ENCODE measurements around the gene PTPN22. TPM values are rescaled to one million over a fixed set of nuclear protein-coding genes. Genes with fewer than 3 reads are reported as not detected.

PTPN22 gene
- total RNA-seq (2012; rRNA removed), result 1.1 and 3.5 TPM in 2 replicates

GRCh38 chr1:113871597-113872113 is at the start of gene PTPN22:
Gene PTPN22, minus strand, starts transcription at chr1:113871712.
- no peaks in the 10 kb centered on the region for H3K27me3 ChIP-seq (ENCODE audit: control insufficient read depth, insufficient read depth, low read length)
- H3K4me3 ChIP-seq (ENCODE audit: low read length), result peak within 1 kb of the TSS; percentile 2
- H3K4me2 ChIP-seq (ENCODE audit: low read length), result peak within 1 kb of the TSS; percentile 43
- no peaks in the 10 kb centered on the region for H3K36me3 ChIP-seq (ENCODE audit: insufficient read depth, low read length)
- no peak within 1 kb of the TSS for H3K9ac ChIP-seq (ENCODE audit: low read depth, low read length)
- no peaks in the 10 kb centered on the region for H3K9me3 ChIP-seq (replicated peaks; ENCODE audit: low read length)
- H3K4me1 ChIP-seq (ENCODE audit: control insufficient read depth, insufficient read depth, low read length), result peaks cover 23% of the 10 kb centered on the region

DNA sequence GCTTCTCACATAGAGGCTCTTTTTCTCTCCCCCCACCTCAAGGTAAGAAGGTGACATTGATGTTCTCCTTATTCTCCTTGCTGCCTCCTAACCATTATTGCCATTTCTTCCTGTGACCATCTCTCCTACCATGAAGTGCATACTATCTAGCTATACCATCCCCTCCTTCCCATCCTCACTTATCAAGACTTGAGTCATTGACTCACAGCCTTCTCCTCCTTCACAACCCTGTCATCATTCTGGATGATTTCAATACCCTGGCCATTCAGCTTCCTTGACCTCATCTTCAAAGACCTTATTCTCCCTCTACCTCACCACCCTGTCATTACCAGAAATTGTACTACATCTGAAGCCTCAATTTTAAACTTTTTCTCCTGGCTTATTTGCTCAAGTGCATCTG is 46.7 kb upstream of the PTPN22 start:
- peaks cover 2% of the 10 kb centered on the region for H3K4me1 ChIP-seq (ENCODE audit: control insufficient read depth, insufficient read depth, low read length)
- H3K4me3 ChIP-seq (ENCODE audit: low read length), result no peak overlapping the region
- no peaks in the 10 kb centered on the region for H3K27me3 ChIP-seq (ENCODE audit: control insufficient read depth, insufficient read depth, low read length)
- no peaks in the 10 kb centered on the region for H3K9me3 ChIP-seq (replicated peaks; ENCODE audit: low read length)
- H3K9ac ChIP-seq (ENCODE audit: low read depth, low read length), result no peak overlapping the region
- H3K4me2 ChIP-seq (ENCODE audit: low read length), result no peak overlapping the region
- no peaks in the 10 kb centered on the region for H3K36me3 ChIP-seq (ENCODE audit: insufficient read depth, low read length)

DNA sequence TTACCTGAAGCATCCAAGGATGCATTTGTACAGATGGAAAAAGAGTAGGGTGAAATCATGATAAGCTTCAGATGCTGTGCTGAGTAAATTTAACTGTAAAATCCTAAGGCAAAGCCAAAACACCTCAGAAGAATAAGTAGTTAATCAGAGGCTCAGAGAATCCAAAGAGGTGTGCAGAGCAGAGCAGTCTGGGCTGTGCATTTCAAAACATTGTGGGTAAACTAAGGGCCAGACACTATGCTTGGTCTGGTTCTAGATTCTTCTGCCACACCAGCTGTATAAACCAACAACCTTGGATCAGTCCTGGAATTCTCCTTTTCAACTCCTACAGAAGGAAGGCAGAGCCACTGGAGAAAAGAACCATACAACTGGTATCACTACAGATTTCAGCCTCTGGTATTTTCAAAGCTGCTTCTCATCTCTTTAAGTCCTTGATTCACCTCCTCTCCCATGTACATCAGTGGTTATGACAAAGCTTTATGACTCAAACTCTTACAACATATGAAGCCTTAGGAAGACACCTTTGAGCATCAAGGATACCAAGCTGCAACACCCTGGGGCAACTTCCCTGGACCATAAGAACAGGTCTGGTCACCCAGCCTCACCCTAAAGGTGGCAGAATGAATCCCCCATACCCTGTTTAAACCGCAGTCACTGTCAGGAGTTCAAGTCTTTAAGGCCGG is 46.0 kb upstream of the PTPN22 start:
- no peak overlapping the region for H3K4me2 ChIP-seq (ENCODE audit: low read length)
- H3K4me3 ChIP-seq (ENCODE audit: low read length), result no peak overlapping the region
- no peaks in the 10 kb centered on the region for H3K27me3 ChIP-seq (ENCODE audit: control insufficient read depth, insufficient read depth, low read length)
- peaks cover 9% of the 10 kb centered on the region for H3K4me1 ChIP-seq (ENCODE audit: control insufficient read depth, insufficient read depth, low read length)
- H3K9ac ChIP-seq (ENCODE audit: low read depth, low read length), result no peak overlapping the region
- no peaks in the 10 kb centered on the region for H3K9me3 ChIP-seq (replicated peaks; ENCODE audit: low read length)
- H3K36me3 ChIP-seq (ENCODE audit: insufficient read depth, low read length), result no peaks in the 10 kb centered on the region

- no peaks in the 10 kb centered on the region for H3K9me3 ChIP-seq (replicated peaks; ENCODE audit: low read length)
- H3K9ac ChIP-seq (ENCODE audit: low read depth, low read length), result no peak overlapping the region
- no peak overlapping the region for H3K4me3 ChIP-seq (ENCODE audit: low read length)
- H3K27me3 ChIP-seq (ENCODE audit: control insufficient read depth, insufficient read depth, low read length), result no peaks in the 10 kb centered on the region
- peaks cover 13% of the 10 kb centered on the region for H3K4me1 ChIP-seq (ENCODE audit: control insufficient read depth, insufficient read depth, low read length)
- no peak overlapping the region for H3K4me2 ChIP-seq (ENCODE audit: low read length)
- peaks cover 2% of the 10 kb centered on the region for H3K36me3 ChIP-seq (ENCODE audit: insufficient read depth, low read length)
These were observed 45.5 kb upstream of the PTPN22 start for GRCh38 chr1:113916974-113917373.

GRCh38 chr1:113913887-113914664 is 42.6 kb upstream of the PTPN22 start:
- Histone ChIP-seq H3K4me1 (ENCODE audit: control insufficient read depth, insufficient read depth, low read length) (peaks cover 13% of the 10 kb centered on the region), H3K36me3 (ENCODE audit: insufficient read depth, low read length) (peaks cover 19% of the 10 kb centered on the region), H3K9ac (ENCODE audit: low read depth, low read length) (no peak overlapping the region), H3K9me3 (replicated peaks; ENCODE audit: low read length) (no peaks in the 10 kb centered on the region), H3K4me2 (ENCODE audit: low read length) (no peak overlapping the region), H3K27me3 (ENCODE audit: control insufficient read depth, insufficient read depth, low read length) (no peaks in the 10 kb centered on the region), H3K4me3 (ENCODE audit: low read length) (no peak overlapping the region)

GRCh38 chr1:113913312-113913668 is 41.8 kb upstream of the PTPN22 start:
- H3K4me1 ChIP-seq (ENCODE audit: control insufficient read depth, insufficient read depth, low read length), result peaks cover 13% of the 10 kb centered on the region
- H3K9me3 ChIP-seq (replicated peaks; ENCODE audit: low read length), result no peaks in the 10 kb centered on the region
- peak overlapping the region; percentile 35 for H3K4me2 ChIP-seq (ENCODE audit: low read length)
- peaks cover 19% of the 10 kb centered on the region for H3K36me3 ChIP-seq (ENCODE audit: insufficient read depth, low read length)
- H3K9ac ChIP-seq (ENCODE audit: low read depth, low read length), result peak overlapping the region; percentile 47
- peak overlapping the region; percentile 29 for H3K4me3 ChIP-seq (ENCODE audit: low read length)
- no peaks in the 10 kb centered on the region for H3K27me3 ChIP-seq (ENCODE audit: control insufficient read depth, insufficient read depth, low read length)

DNA sequence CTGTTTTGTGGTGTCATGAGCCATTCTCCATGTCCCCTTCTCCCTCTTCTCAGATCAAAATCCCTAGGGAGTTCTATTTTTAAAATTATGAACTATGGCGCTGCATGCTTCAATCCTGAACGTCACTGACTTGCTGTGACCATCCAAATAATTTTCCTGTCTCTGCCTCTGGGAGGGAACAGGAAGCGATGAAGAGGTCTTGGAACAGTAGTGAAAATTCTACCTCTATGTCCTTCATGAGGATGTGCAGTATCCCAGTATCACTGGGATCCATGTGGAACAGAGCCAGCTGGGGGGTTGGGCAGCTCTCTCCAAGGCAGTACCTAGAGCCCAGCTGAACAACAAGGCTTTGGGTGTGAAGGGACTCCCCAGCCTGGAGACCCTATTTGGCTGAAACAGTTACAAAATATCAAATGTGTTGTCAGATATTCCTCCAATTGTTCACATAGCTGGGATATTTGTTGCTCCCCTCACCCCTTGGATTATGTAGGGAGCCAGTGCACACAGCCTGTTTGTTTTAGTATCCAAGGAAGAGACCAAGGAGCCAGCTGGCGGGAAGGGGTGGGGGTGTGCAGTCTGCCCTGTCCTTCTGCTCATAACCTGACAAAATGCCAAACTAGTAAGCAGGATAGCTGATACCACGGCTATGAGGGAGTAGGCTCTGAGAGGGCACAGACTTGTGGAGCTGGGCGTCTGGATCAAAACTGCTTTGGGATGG is 41.2 kb upstream of the PTPN22 start:
- peaks cover 19% of the 10 kb centered on the region for H3K36me3 ChIP-seq (ENCODE audit: insufficient read depth, low read length)
- no peaks in the 10 kb centered on the region for H3K27me3 ChIP-seq (ENCODE audit: control insufficient read depth, insufficient read depth, low read length)
- peaks cover 13% of the 10 kb centered on the region for H3K4me1 ChIP-seq (ENCODE audit: control insufficient read depth, insufficient read depth, low read length)
- peak overlapping the region; percentile 29 for H3K4me3 ChIP-seq (ENCODE audit: low read length)
- peak overlapping the region; percentile 47 for H3K9ac ChIP-seq (ENCODE audit: low read depth, low read length)
- H3K9me3 ChIP-seq (replicated peaks; ENCODE audit: low read length), result no peaks in the 10 kb centered on the region
- H3K4me2 ChIP-seq (ENCODE audit: low read length), result peak overlapping the region; percentile 35

DNA sequence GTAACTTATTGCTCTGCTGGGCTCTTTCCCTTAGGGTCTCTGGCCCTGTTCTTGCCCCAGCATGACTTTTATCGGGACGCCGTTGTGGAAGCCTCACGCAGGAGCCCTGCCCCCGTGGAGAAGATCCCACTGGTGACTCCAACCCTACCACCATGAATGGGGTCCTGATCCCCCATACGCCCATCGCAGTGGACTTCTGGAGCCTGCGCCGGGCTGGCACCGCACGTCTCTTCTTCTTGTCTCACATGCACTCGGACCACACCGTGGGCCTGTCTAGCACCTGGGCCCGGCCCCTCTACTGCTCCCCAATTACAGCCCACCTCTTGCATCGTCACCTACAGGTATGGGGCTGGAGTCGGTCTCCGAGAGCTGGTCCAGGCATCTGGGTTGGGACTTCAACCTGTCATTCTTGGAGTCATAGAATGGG is 33.9 kb upstream of the PTPN22 start:
- Histone ChIP-seq H3K4me3 (ENCODE audit: low read length) (peak overlapping the region; percentile 80), H3K9me3 (replicated peaks; ENCODE audit: low read length) (no peaks in the 10 kb centered on the region), H3K27me3 (ENCODE audit: control insufficient read depth, insufficient read depth, low read length) (no peaks in the 10 kb centered on the region), H3K36me3 (ENCODE audit: insufficient read depth, low read length) (peaks cover 9% of the 10 kb centered on the region), H3K9ac (ENCODE audit: low read depth, low read length) (peak overlapping the region; percentile 94), H3K4me2 (ENCODE audit: low read length) (peak overlapping the region; percentile 89), H3K4me1 (ENCODE audit: control insufficient read depth, insufficient read depth, low read length) (peaks cover 10% of the 10 kb centered on the region)

- Histone ChIP-seq H3K27me3 (ENCODE audit: control insufficient read depth, insufficient read depth, low read length) (no peaks in the 10 kb centered on the region), H3K9me3 (replicated peaks; ENCODE audit: low read length) (no peaks in the 10 kb centered on the region), H3K4me2 (ENCODE audit: low read length) (peak within 1 kb of the TSS; percentile 89), H3K36me3 (ENCODE audit: insufficient read depth, low read length) (peaks cover 13% of the 10 kb centered on the region), H3K4me1 (ENCODE audit: control insufficient read depth, insufficient read depth, low read length) (peaks cover 10% of the 10 kb centered on the region), H3K4me3 (ENCODE audit: low read length) (peak within 1 kb of the TSS; percentile 80), H3K9ac (ENCODE audit: low read depth, low read length) (peak within 1 kb of the TSS; percentile 94)
These were observed 33.3 kb upstream of the PTPN22 start, which contains the start of the genes AP4B1 and DCLRE1B for GRCh38 chr1:113904674-113905434. Gene AP4B1, minus strand, starts transcription at chr1:113904799. Its CDS starts 82 bp downstream, at chr1:113904717. Gene DCLRE1B, plus strand, starts transcription at chr1:113905326. Its CDS starts 261 bp downstream, at chr1:113905587.

- Histone ChIP-seq H3K4me2 (ENCODE audit: low read length) (peak overlapping the region; percentile 82), H3K27me3 (ENCODE audit: control insufficient read depth, insufficient read depth, low read length) (no peaks in the 10 kb centered on the region), H3K4me3 (ENCODE audit: low read length) (peak overlapping the region; percentile 80), H3K36me3 (ENCODE audit: insufficient read depth, low read length) (peaks cover 16% of the 10 kb centered on the region), H3K9ac (ENCODE audit: low read depth, low read length) (peak overlapping the region; percentile 94), H3K4me1 (ENCODE audit: control insufficient read depth, insufficient read depth, low read length) (peaks cover 12% of the 10 kb centered on the region), H3K9me3 (replicated peaks; ENCODE audit: low read length) (no peaks in the 10 kb centered on the region)
These were observed 32.8 kb upstream of the PTPN22 start for GRCh38 chr1:113904293-113904673.

Data from skeletal muscle satellite cell (primary cell).